H9 (cell line): ENCODE results near the gene MYH7. TPM values are rescaled to one million over a fixed set of nuclear protein-coding genes. Genes with fewer than 3 reads are reported as not detected.

Source experiments
- DNase-seq: peaks from one replicate; pipeline ENCODE4 v3.0.0-alpha.2; 2017
- H2AFZ ChIP-seq: one replicate; pipeline ENCODE4 v1.6.1; 2013; ENCODE audit warnings: mild to moderate bottlenecking, low read length, control low read depth, moderate library complexity
- H2AK5ac ChIP-seq: 2 replicates; pipeline ENCODE4 v1.6.1; 2013; ENCODE audit warnings: low read length, control low read depth, mixed read lengths; ENCODE audit not compliant: insufficient read length
- H2BK120ac ChIP-seq: one replicate; pipeline ENCODE4 v1.6.1; 2013; ENCODE audit warnings: low read depth, mild to moderate bottlenecking, low read length, control low read depth, inconsistent platforms; ENCODE audit not compliant: poor library complexity, severe bottlenecking
- H2BK12ac ChIP-seq: 2 replicates; pipeline ENCODE4 v1.6.1; 2013; ENCODE audit warnings: low read length, control low read depth, mixed read lengths, low read depth; ENCODE audit not compliant: insufficient read length
- H2BK15ac ChIP-seq: 2 replicates; pipeline ENCODE4 v1.6.1; 2013; ENCODE audit warnings: low read depth, low read length, control low read depth
- H2BK20ac ChIP-seq: one replicate; pipeline ENCODE4 v1.6.1; 2013; ENCODE audit warnings: low read depth, mild to moderate bottlenecking, low read length, control low read depth, inconsistent platforms; ENCODE audit not compliant: poor library complexity, severe bottlenecking
- H2BK5ac ChIP-seq: 2 replicates; pipeline ENCODE4 v1.6.1; 2013; ENCODE audit warnings: low read length, control low read depth, mixed read lengths; ENCODE audit not compliant: insufficient read length
- H3K14ac ChIP-seq: 2 replicates; pipeline ENCODE4 v1.6.1; 2013; ENCODE audit warnings: low read length, control low read depth; ENCODE audit not compliant: insufficient read depth
- H3K18ac ChIP-seq: 2 replicates; pipeline ENCODE4 v1.6.1; 2013; ENCODE audit warnings: low read depth, mild to moderate bottlenecking, mixed read lengths, low read length, control low read depth; ENCODE audit not compliant: insufficient read length
- H3K23ac ChIP-seq: 2 replicates; pipeline ENCODE4 v1.6.1; 2013; ENCODE audit warnings: low read length, control low read depth, mixed read lengths, low read depth; ENCODE audit not compliant: insufficient read length
- H3K23me2 ChIP-seq: 2 replicates; pipeline ENCODE4 v1.6.1; 2013; ENCODE audit warnings: low read depth, mild to moderate bottlenecking, mixed read lengths, low read length, control low read depth; ENCODE audit not compliant: insufficient read length, poor library complexity, severe bottlenecking
- H3K27ac ChIP-seq: 2 replicates; pipeline ENCODE4 v1.5.1; 2013; ENCODE audit warnings: low read length, control low read depth, mixed read lengths, low read depth; ENCODE audit not compliant: insufficient read length
- H3K27me3 ChIP-seq: 2 replicates; pipeline ENCODE4 v1.6.1; 2013; ENCODE audit warnings: low read length, control low read depth, inconsistent platforms; ENCODE audit not compliant: insufficient read depth
- H3K4ac ChIP-seq: 2 replicates; pipeline ENCODE4 v1.6.1; 2013; ENCODE audit warnings: low read depth, mild to moderate bottlenecking, control low read depth, inconsistent platforms, low read length, moderate library complexity
- H3K4me1 ChIP-seq: 2 replicates; pipeline ENCODE4 v1.6.1; 2013; ENCODE audit warnings: low read length, control low read depth, inconsistent platforms; ENCODE audit not compliant: insufficient read depth
- H3K4me2 ChIP-seq: 2 replicates; pipeline ENCODE4 v1.6.1; 2013; ENCODE audit warnings: low read length, control low read depth, mixed read lengths; ENCODE audit not compliant: insufficient read length, insufficient read depth
- H3K56ac ChIP-seq: 2 replicates; pipeline ENCODE4 v1.6.1; 2013; ENCODE audit warnings: low read depth, mild to moderate bottlenecking, mixed read lengths, low read length, control low read depth; ENCODE audit not compliant: insufficient read length
- H3K79me1 ChIP-seq: 2 replicates; pipeline ENCODE4 v1.6.1; 2013; ENCODE audit warnings: low read depth, mild to moderate bottlenecking, moderate library complexity, low read length, control low read depth, inconsistent platforms; ENCODE audit not compliant: insufficient read depth, poor library complexity, severe bottlenecking
- H3K79me2 ChIP-seq: 2 replicates; pipeline ENCODE4 v1.6.1; 2013; ENCODE audit warnings: low read length, control low read depth, inconsistent platforms; ENCODE audit not compliant: insufficient read depth
- H3K9ac ChIP-seq: 2 replicates; pipeline ENCODE4 v1.6.1; 2013; ENCODE audit warnings: low read length, control low read depth, mixed read lengths; ENCODE audit not compliant: insufficient read length; ENCODE audit errors: extremely low read depth
- H3K9me3 ChIP-seq: one replicate; pipeline ENCODE4 v1.6.1; 2013; ENCODE audit warnings: low read depth, low read length, inconsistent platforms; ENCODE audit not compliant: control insufficient read depth
- H3T11ph ChIP-seq: one replicate; pipeline ENCODE4 v1.6.1; 2013; ENCODE audit warnings: mild to moderate bottlenecking, low read length, control low read depth, inconsistent platforms
- H4K20me1 ChIP-seq: one replicate; pipeline ENCODE4 v1.6.1; 2013; ENCODE audit not compliant: control insufficient read depth, insufficient read length, insufficient read depth
- H4K5ac ChIP-seq: 2 replicates; pipeline ENCODE4 v1.6.1; 2013; ENCODE audit warnings: low read depth, mild to moderate bottlenecking, mixed read lengths, low read length, control low read depth; ENCODE audit not compliant: insufficient read length
- H4K8ac ChIP-seq: replicated peaks from 2 replicates; pipeline ENCODE4 v1.6.1; 2013; ENCODE audit warnings: low read length, control low read depth, mixed read lengths, low read depth; ENCODE audit not compliant: insufficient read length
- H4K91ac ChIP-seq: 2 replicates; pipeline ENCODE4 v1.6.1; 2013; ENCODE audit warnings: low read depth, mild to moderate bottlenecking, moderate library complexity, mixed read lengths, low read length, control low read depth; ENCODE audit not compliant: insufficient read length
- H3K27ac Mint-ChIP-seq, 3 experiments: 2 replicates in 2 of 3; 3 replicates in 1 of 3; pipeline ENCODE4 v1.8.0; 2020 to 2021; ENCODE audit warnings: mixed read lengths in 3 of 3, mild to moderate bottlenecking in 1 of 3, moderate library complexity in 1 of 3
- H3K27me3 Mint-ChIP-seq: 2 replicates; pipeline ENCODE4 v1.8.0; 2021; ENCODE audit warnings: low read depth, mild to moderate bottlenecking, moderate library complexity, mixed read lengths
- H3K36me3 Mint-ChIP-seq, 3 experiments: 2 replicates in 2 of 3; 3 replicates in 1 of 3; pipeline ENCODE4 v1.8.0; 2020 to 2021; ENCODE audit warnings: low read depth in 3 of 3, mixed read lengths in 3 of 3; ENCODE audit not compliant: insufficient read depth in 1 of 3
- H3K4me1 Mint-ChIP-seq, 2 experiments: 2 replicates each; pipeline ENCODE4 v1.8.0; 2020; ENCODE audit warnings: mixed read lengths in 2 of 2
- H3K4me3 Mint-ChIP-seq, 2 experiments: 2 replicates in 1 of 2; 3 replicates in 1 of 2; pipeline ENCODE4 v1.8.0; 2020 to 2021; ENCODE audit warnings: mild to moderate bottlenecking in 2 of 2, mixed read lengths in 2 of 2, moderate library complexity in 1 of 2
- H3K9me3 Mint-ChIP-seq, 2 experiments: 2 replicates in 1 of 2; 3 replicates in 1 of 2; pipeline ENCODE4 v1.8.0; 2020; ENCODE audit warnings: mild to moderate bottlenecking in 2 of 2, mixed read lengths in 2 of 2, moderate library complexity in 1 of 2
- WGBS: extraction: QIAGEN DNeasy Blood & Tissue Kit; methylation state at CpG from one replicate; pipeline ENCODE4 v1.1.7; 2013; ENCODE audit warnings: missing lambda C conversion rate, low lambda C conversion rate, mixed read lengths; ENCODE audit not compliant: insufficient read length; ENCODE audit errors: extremely low coverage; 5-methylcytosine and 5-hydroxymethylcytosine counted together
- total RNA-seq: library from RNA; stranded (reverse); gene quantifications from 2 replicates; pipeline ENCODE4 v1.2.1, GENCODE V29; 2021
- TF ChIP-seq, protein P1 (sequence below): fragments of 200-600 bp; sonication (generic); conservative IDR thresholded peaks from 3 replicates; pipeline ENCODE4 v1.8.0; 2021; ENCODE audit warnings: antibody characterized with exemption, mild to moderate bottlenecking

Gene MYH7
- total RNA-seq, 1 experiment from 2014 or later = not detected

DNA sequence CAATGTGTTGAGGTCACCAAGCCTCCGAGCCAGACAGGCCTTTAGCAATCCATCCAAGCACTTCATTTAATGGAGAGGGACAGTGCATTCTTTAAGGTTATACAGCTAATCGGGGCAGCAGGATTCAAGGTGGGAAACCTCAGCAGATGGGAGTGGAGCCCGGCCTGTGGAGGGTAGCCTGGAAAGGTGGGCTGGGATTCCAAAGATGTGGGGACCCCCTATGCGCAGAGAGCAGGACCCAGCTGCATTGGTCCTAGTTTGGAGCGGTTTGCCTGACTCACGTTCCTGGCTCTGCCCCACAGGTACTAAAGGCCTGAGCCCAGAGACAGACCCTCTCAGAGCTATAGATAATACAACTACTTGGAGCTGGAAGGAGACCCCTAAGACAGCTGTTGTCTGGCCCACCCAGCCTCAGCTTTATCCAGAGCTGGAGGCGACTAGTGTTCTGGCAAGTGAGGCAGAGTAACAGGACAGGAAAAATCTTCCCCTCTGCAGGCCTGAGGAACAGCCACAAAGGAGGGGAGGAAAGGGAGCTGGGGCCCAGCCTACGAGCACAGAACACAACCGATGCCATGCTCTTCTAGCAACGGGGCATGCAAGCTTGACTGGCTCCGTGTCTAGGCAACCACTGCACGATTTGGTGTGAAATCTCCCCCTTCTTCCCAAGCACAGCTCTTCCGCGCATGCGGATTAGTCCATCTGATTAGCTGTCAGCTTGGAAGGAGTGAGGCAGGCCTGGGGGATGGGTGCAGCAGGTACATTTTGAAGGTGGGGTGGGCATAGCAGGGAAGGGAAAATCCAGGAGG lies 1.1 kb upstream of the MYH7 start:
- H4K20me1 ChIP-seq = no peaks in the 10 kb centered on the region
- H3K4me3 Mint-ChIP-seq = no peak overlapping the region
- H3K4me1 ChIP-seq = no peaks in the 10 kb centered on the region

More for the DNA sequence above, 1.1 kb upstream of the MYH7 start:
- Histone ChIP-seq H3K56ac (no peak overlapping the region), H3K9me3 (no peaks in the 10 kb centered on the region), H3K27me3 (no peaks in the 10 kb centered on the region; the same call in 1 of the 2 replicates), H2AK5ac (no peak overlapping the region), H3T11ph (no peak overlapping the region), H3K9ac (no peak overlapping the region), H4K8ac (no peak overlapping the region), H4K5ac (no peak overlapping the region), H2BK20ac (no peak overlapping the region), H3K23ac (no peak overlapping the region), H2AFZ (no peak overlapping the region), H3K27ac (no peak overlapping the region), H3K18ac (no peak overlapping the region), H2BK5ac (no peak overlapping the region), H2BK15ac (no peak overlapping the region), H2BK12ac (no peak overlapping the region), H3K4me2 (no peak overlapping the region), H2BK120ac (no peak overlapping the region), H3K79me1 (no peaks in the 10 kb centered on the region), H4K91ac (no peak overlapping the region), H3K14ac (peak overlapping the region; percentile 22), H3K23me2 (peaks cover 2% of the 10 kb centered on the region), H3K79me2 (no peaks in the 10 kb centered on the region), H3K4ac (no peak overlapping the region)
- Mint-ChIP-seq H3K9me3 (no peaks in the 10 kb centered on the region; a peak in 1 of 5 replicates), H3K27ac (peak overlapping the region in 1 of 3 experiments; percentile 50; a peak in 1 of 7 replicates), H3K4me1 (peaks cover 25 to 34% of the 10 kb centered on the region in 2 experiments), H3K27me3 (peaks cover 52% of the 10 kb centered on the region), H3K36me3 (no peaks in the 10 kb centered on the region)
- TF ChIP-seq, protein P1, sequence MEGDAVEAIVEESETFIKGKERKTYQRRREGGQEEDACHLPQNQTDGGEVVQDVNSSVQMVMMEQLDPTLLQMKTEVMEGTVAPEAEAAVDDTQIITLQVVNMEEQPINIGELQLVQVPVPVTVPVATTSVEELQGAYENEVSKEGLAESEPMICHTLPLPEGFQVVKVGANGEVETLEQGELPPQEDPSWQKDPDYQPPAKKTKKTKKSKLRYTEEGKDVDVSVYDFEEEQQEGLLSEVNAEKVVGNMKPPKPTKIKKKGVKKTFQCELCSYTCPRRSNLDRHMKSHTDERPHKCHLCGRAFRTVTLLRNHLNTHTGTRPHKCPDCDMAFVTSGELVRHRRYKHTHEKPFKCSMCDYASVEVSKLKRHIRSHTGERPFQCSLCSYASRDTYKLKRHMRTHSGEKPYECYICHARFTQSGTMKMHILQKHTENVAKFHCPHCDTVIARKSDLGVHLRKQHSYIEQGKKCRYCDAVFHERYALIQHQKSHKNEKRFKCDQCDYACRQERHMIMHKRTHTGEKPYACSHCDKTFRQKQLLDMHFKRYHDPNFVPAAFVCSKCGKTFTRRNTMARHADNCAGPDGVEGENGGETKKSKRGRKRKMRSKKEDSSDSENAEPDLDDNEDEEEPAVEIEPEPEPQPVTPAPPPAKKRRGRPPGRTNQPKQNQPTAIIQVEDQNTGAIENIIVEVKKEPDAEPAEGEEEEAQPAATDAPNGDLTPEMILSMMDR = no peak
- WGBS = no CpG with 5 or more reads among the region's 15 CpGs
- DNase-seq = no peak
